DLD1 (cell line): ENCODE measurements around the gene CRELD2.

Experiments
- in situ Hi-C: cut with HindIII; loops from 2 replicates; pipeline ENCODE4 v1.10.0; 2017; ENCODE audit warnings: low sequenced_read_pairs

The CRELD2 gene

GRCh38 chr22:49886346-49887063 is 31.9 kb upstream of the CRELD2 start:
- in situ Hi-C loops: no loop called here

- in situ Hi-C loops: no loop called here
Measured at GRCh38 chr22:49887064-49887451, 31.4 kb upstream of the CRELD2 start.

GRCh38 chr22:49887702-49888101 is 30.7 kb upstream of the CRELD2 start:
- in situ Hi-C loops: no loop called here

GRCh38 chr22:49889071-49889470 is 29.4 kb upstream of the CRELD2 start:
- in situ Hi-C loops: no loop called here

GRCh38 chr22:49892226-49892899 is 26.1 kb upstream of the CRELD2 start:
- in situ Hi-C loops: no loop called here

- in situ Hi-C loops: no loop called here
Measured at GRCh38 chr22:49893025-49893424, 25.4 kb upstream of the CRELD2 start.

GRCh38 chr22:49894322-49895054 is 23.9 kb upstream of the CRELD2 start:
- in situ Hi-C loops: no loop called here

GRCh38 chr22:49896201-49896600 is 22.2 kb upstream of the CRELD2 start:
- in situ Hi-C loops: no loop called here

GRCh38 chr22:49897015-49897684 is 21.3 kb upstream of the CRELD2 start:
- in situ Hi-C loops: no loop called here

- in situ Hi-C loops: no loop called here
Measured at GRCh38 chr22:49899530-49899929, 18.9 kb upstream of the CRELD2 start.

- in situ Hi-C loops: loop anchor here (25.0 kb wide), 1 partner anchor 112 kb away; the partner anchor contains the start of gene IL17REL
Measured at GRCh38 chr22:49900441-49901230, 17.8 kb upstream of the CRELD2 start.

- in situ Hi-C loops: loop anchor here (25.0 kb wide), 1 partner anchor 111 kb away; the partner anchor contains the start of gene IL17REL
Measured at GRCh38 chr22:49901457-49901856, 17.0 kb upstream of the CRELD2 start.

- in situ Hi-C loops: loop anchor here (25.0 kb wide), 1 partner anchor 109 kb away; the partner anchor contains the start of gene IL17REL
Measured at GRCh38 chr22:49903322-49904039, 15.0 kb upstream of the CRELD2 start.

- in situ Hi-C loops: loop anchor here (25.0 kb wide), 1 partner anchor 108 kb away; the partner anchor contains the start of gene IL17REL
Measured at GRCh38 chr22:49904040-49904369, 14.4 kb upstream of the CRELD2 start.

- in situ Hi-C loops: loop anchor here (25.0 kb wide), 1 partner anchor 107 kb away; the partner anchor contains the start of gene IL17REL
Measured at GRCh38 chr22:49905465-49905864, 13.0 kb upstream of the CRELD2 start.

GRCh38 chr22:49906071-49906798 is 12.2 kb upstream of the CRELD2 start:
- in situ Hi-C loops: loop anchor here (25.0 kb wide), 1 partner anchor 106 kb away; the partner anchor contains the start of gene IL17REL

GRCh38 chr22:49906799-49907290 is 11.6 kb upstream of the CRELD2 start:
- in situ Hi-C loops: loop anchor here (25.0 kb wide), 1 partner anchor 105 kb away; the partner anchor contains the start of gene IL17REL

GRCh38 chr22:49907807-49908206 is 10.6 kb upstream of the CRELD2 start:
- in situ Hi-C loops: loop anchor here (25.0 kb wide), 1 partner anchor 104 kb away; the partner anchor contains the start of gene IL17REL
